MM.1S (cell line): ENCODE measurements around the gene PCGF3.

Source experiments
- CTCF ChIP-seq: fragments of 300-600 bp; sonication (generic); IDR thresholded peaks from 2 replicates; pipeline ENCODE4 v1.5.1; 2016; ENCODE audit warnings: antibody characterized with exemption, low read length, mixed read lengths
- EZH2 ChIP-seq: fragments of 300-600 bp; sonication (generic); optimal IDR thresholded peaks from 2 replicates; pipeline ENCODE3; 2017; ENCODE audit warnings: low read depth, mild to moderate bottlenecking, antibody characterized with exemption, low read length, mixed read lengths
- EZH2phosphoT487 ChIP-seq: fragments of 300-600 bp; sonication (generic); IDR thresholded peaks from 2 replicates; pipeline ENCODE4 v1.6.1; 2018; ENCODE audit warnings: antibody characterized with exemption, low read length

DNA sequence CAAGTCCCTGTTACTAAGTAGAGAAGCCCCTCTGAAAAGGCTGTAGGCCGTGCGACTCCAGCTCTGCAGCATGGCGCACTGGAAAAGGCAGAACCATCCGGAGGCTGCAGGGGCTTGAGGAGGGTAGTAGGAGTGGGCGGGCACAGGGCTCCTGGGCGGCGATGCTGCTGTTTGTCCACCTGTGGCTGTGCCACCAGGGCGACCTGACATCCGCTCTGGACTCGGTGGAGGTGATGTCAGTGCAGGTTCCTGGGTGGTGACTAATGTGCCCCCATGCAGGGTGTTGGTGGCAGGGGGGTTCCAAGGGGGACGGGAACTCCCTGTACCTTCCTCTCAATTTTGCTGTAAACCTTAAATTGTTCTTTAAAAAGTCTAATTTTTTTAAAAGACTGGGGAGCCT, 58.3 kb downstream of the PCGF3 start:
- TF ChIP-seq CTCF: no peak
- TF ChIP-seq EZH2phosphoT487: no peak
- TF ChIP-seq EZH2: no peak
